ENCODE results near the gene UVRAG. TPM values are rescaled to one million over a fixed set of nuclear protein-coding genes. Genes with fewer than 3 reads are reported as not detected.

UVRAG gene
- total RNA-seq, 2 experiments from 2014 or later, result 18.2 to 19.9 TPM

GRCh38 chr11:76179147-76179546, 364.1 kb downstream of the UVRAG start:
- H3K4me3 Mint-ChIP-seq, result no peak overlapping the region
- H3K9me3 Mint-ChIP-seq, result no peaks in the 10 kb centered on the region
- DNase-seq, result no peak
- ChIA-PET CTCF (no interaction called here), POLR2A (no interaction called here)
- peaks cover 3% of the 10 kb centered on the region for H3K4me1 Mint-ChIP-seq
- H3K36me3 Mint-ChIP-seq (ENCODE audit: low read depth), result no peaks in the 10 kb centered on the region
- H3K27me3 Mint-ChIP-seq, result no peaks in the 10 kb centered on the region
- no peak overlapping the region for H3K27ac Mint-ChIP-seq

GRCh38 chr11:76181371-76181770, 366.4 kb downstream of the UVRAG start:
- Mint-ChIP-seq H3K4me3 (no peak overlapping the region), H3K9me3 (no peaks in the 10 kb centered on the region), H3K27ac (no peak overlapping the region), H3K4me1 (no peaks in the 10 kb centered on the region), H3K27me3 (no peaks in the 10 kb centered on the region), H3K36me3 (ENCODE audit: low read depth) (no peaks in the 10 kb centered on the region)
- no peak for DNase-seq
- CTCF ChIA-PET, result no interaction called here
- POLR2A ChIA-PET, result no interaction called here

- Mint-ChIP-seq H3K4me1 (no peaks in the 10 kb centered on the region), H3K9me3 (no peaks in the 10 kb centered on the region), H3K27me3 (no peaks in the 10 kb centered on the region), H3K4me3 (no peak overlapping the region), H3K36me3 (ENCODE audit: low read depth) (no peaks in the 10 kb centered on the region), H3K27ac (no peak overlapping the region)
- ChIA-PET POLR2A (no interaction called here), CTCF (no interaction called here)
- no peak for DNase-seq
Observed at GRCh38 chr11:76184551-76184993, 369.6 kb downstream of the UVRAG start.

- POLR2A ChIA-PET, result no interaction called here
- no peaks in the 10 kb centered on the region for H3K4me1 Mint-ChIP-seq
- H3K36me3 Mint-ChIP-seq (ENCODE audit: low read depth), result no peaks in the 10 kb centered on the region
- no peaks in the 10 kb centered on the region for H3K9me3 Mint-ChIP-seq
- H3K27me3 Mint-ChIP-seq, result no peaks in the 10 kb centered on the region
- CTCF ChIA-PET, result interaction anchor here (1.3 kb wide), 1 partner anchor 33 kb away, joined by 3 read pairs; no protein-coding TSS in a partner anchor
- no peak for DNase-seq
- no peak overlapping the region for H3K27ac Mint-ChIP-seq
- no peak overlapping the region for H3K4me3 Mint-ChIP-seq
Observed at GRCh38 chr11:76185511-76185910, 370.5 kb downstream of the UVRAG start.

GRCh38 chr11:76185931-76186401, 371.0 kb downstream of the UVRAG start:
- no peak overlapping the region for H3K27ac Mint-ChIP-seq
- H3K9me3 Mint-ChIP-seq, result no peaks in the 10 kb centered on the region
- DNase-seq, result no peak
- no peaks in the 10 kb centered on the region for H3K27me3 Mint-ChIP-seq
- H3K4me3 Mint-ChIP-seq, result no peak overlapping the region
- no peaks in the 10 kb centered on the region for H3K4me1 Mint-ChIP-seq
- CTCF ChIA-PET, result interaction anchor here (1.3 kb wide), 1 partner anchor 34 kb away, joined by 3 read pairs; no protein-coding TSS in a partner anchor
- H3K36me3 Mint-ChIP-seq (ENCODE audit: low read depth), result no peaks in the 10 kb centered on the region
- POLR2A ChIA-PET, result no interaction called here

- ChIA-PET CTCF (interaction anchor here (1.3 kb wide), 1 partner anchor 35 kb away, joined by 3 read pairs; no protein-coding TSS in a partner anchor), POLR2A (no interaction called here)
Observed at GRCh38 chr11:76186776-76187279, 371.8 kb downstream of the UVRAG start.

GRCh38 chr11:76188873-76189272, 373.9 kb downstream of the UVRAG start:
- Mint-ChIP-seq H3K36me3 (ENCODE audit: low read depth) (no peaks in the 10 kb centered on the region), H3K4me3 (no peak overlapping the region), H3K27me3 (no peaks in the 10 kb centered on the region), H3K9me3 (no peaks in the 10 kb centered on the region), H3K4me1 (no peaks in the 10 kb centered on the region), H3K27ac (no peak overlapping the region)
- POLR2A ChIA-PET, result no interaction called here
- DNase-seq, result no peak
- CTCF ChIA-PET, result no interaction called here

More at GRCh38 chr11:76186776-76187279, 371.8 kb downstream of the UVRAG start:
- Mint-ChIP-seq H3K4me3 (no peak overlapping the region), H3K4me1 (no peaks in the 10 kb centered on the region), H3K9me3 (no peaks in the 10 kb centered on the region), H3K27me3 (no peaks in the 10 kb centered on the region), H3K36me3 (ENCODE audit: low read depth) (no peaks in the 10 kb centered on the region), H3K27ac (no peak overlapping the region)
- DNase-seq, result no peak

GRCh38 chr11:76189682-76190081, 374.7 kb downstream of the UVRAG start:
- ChIA-PET POLR2A (no interaction called here), CTCF (no interaction called here)
- H3K4me1 Mint-ChIP-seq, result no peaks in the 10 kb centered on the region
- no peak overlapping the region for H3K4me3 Mint-ChIP-seq
- no peaks in the 10 kb centered on the region for H3K27me3 Mint-ChIP-seq
- DNase-seq, result no peak
- no peak overlapping the region for H3K27ac Mint-ChIP-seq
- no peaks in the 10 kb centered on the region for H3K36me3 Mint-ChIP-seq (ENCODE audit: low read depth)
- H3K9me3 Mint-ChIP-seq, result no peaks in the 10 kb centered on the region

GRCh38 chr11:76190376-76190775, 375.4 kb downstream of the UVRAG start:
- H3K4me1 Mint-ChIP-seq, result no peaks in the 10 kb centered on the region
- POLR2A ChIA-PET, result no interaction called here

More at GRCh38 chr11:76190376-76190775, 375.4 kb downstream of the UVRAG start:
- H3K9me3 Mint-ChIP-seq, result no peaks in the 10 kb centered on the region
- H3K27me3 Mint-ChIP-seq, result no peaks in the 10 kb centered on the region
- no peak for DNase-seq
- CTCF ChIA-PET, result no interaction called here
- H3K27ac Mint-ChIP-seq, result no peak overlapping the region
- H3K36me3 Mint-ChIP-seq (ENCODE audit: low read depth), result no peaks in the 10 kb centered on the region
- no peak overlapping the region for H3K4me3 Mint-ChIP-seq

Other genes with a start within 250 kb of the UVRAG start
- gene MAP6, start 146.2 kb upstream of the UVRAG start, total RNA-seq, result 1 to 10 TPM; 1.5 to 1.6 TPM
- not detected for gene MOGAT2, start 97.4 kb upstream of the UVRAG start, total RNA-seq
- gene DGAT2, start 46.4 kb upstream of the UVRAG start, total RNA-seq, result 1 to 10 TPM; 1.4 to 1.5 TPM